K562 (cell line): ENCODE results near the gene GNS. TPM values are rescaled to one million over a fixed set of nuclear protein-coding genes. Genes with fewer than 3 reads are reported as not detected.

Source experiments
- ATAC-seq: fragments of 200-7000 bp; cut with Tn5 transposase; 3 replicates; pipeline ENCODE4 v1.9.1; 2020; ENCODE audit warnings: moderate library complexity
- BruUV-seq: library from RNA; stranded (reverse); fragments of 400-500 nt; replicated peaks from 2 replicates; lab custom pipeline; 2021; lab: Mats Ljungman, UMichigan
- CTCF ChIA-PET: fragments of 300-600 bp; formaldehyde crosslinking; extraction: SDS; loops from one replicate; lab custom pipeline; 2021; ENCODE audit warnings: low intra/inter-chr PET ratio; lab: Yijun Ruan, JAX
- POLR2A ChIA-PET: fragments of 300-600, 350-650 bp; sonication (Branson Sonifier 250); formaldehyde crosslinking; extraction: SDS; loops from one replicate; lab custom pipeline; 2021; ENCODE audit warnings: antibody characterized with exemption, inconsistent platforms; lab: Yijun Ruan, JAX
- DNase-seq, 4 experiments: peaks; one replicate each; pipeline versions ENCODE4 v3.0.0 to v3.0.0-alpha.2; 2011 to 2018; ENCODE audit warnings: low spot score in 3 of 4, mixed read lengths in 3 of 4; ENCODE audit errors: extremely low read depth in 1 of 4
- FAIRE-seq: peaks from 2 replicates; lab custom pipeline; 2011; peaks lifted over from hg19 to GRCh38; lab: Jason Lieb, UNC
- H2AFZ ChIP-seq: 2 replicates; pipeline ENCODE4 v1.6.0; 2011; ENCODE audit warnings: low read depth, low read length, control low read depth, inconsistent platforms
- H3K27ac ChIP-seq: fragments of 200-600 bp; 3 replicates; pipeline ENCODE4 v1.8.0; 2011; ENCODE audit warnings: low read depth, mild to moderate bottlenecking, control low read depth, inconsistent platforms, low read length, moderate library complexity, mixed read lengths; ENCODE audit errors: extremely low read depth
- H3K27me3 ChIP-seq, 2 experiments: fragments of 300-600 bp in 1 of 2; 2 replicates in 1 of 2; 3 replicates in 1 of 2; pipeline versions ENCODE4 v1.6.0 to v1.8.0; 2011; ENCODE audit warnings: inconsistent platforms in 2 of 2, low read length in 2 of 2, mild to moderate bottlenecking in 1 of 2, mixed read lengths in 1 of 2, moderate library complexity in 1 of 2; ENCODE audit not compliant: control insufficient read depth in 2 of 2, insufficient read depth in 2 of 2
- H3K36me3 ChIP-seq: fragments of 300-600 bp; 3 replicates; pipeline ENCODE4 v1.8.0; 2011; ENCODE audit warnings: mild to moderate bottlenecking, low read length, inconsistent platforms; ENCODE audit not compliant: control insufficient read depth, insufficient read depth
- H3K4me1 ChIP-seq, 2 experiments: fragments of 200-600 bp in 1 of 2; replicated peaks in 1 of 2; 2 replicates in 1 of 2; 3 replicates in 1 of 2; pipeline versions ENCODE4 v1.5.1 to v1.8.0; 2011; ENCODE audit warnings: inconsistent platforms in 2 of 2, low read length in 2 of 2, mild to moderate bottlenecking in 1 of 2, mixed read lengths in 1 of 2, moderate library complexity in 1 of 2; ENCODE audit not compliant: control insufficient read depth in 2 of 2, insufficient read depth in 2 of 2
- H3K4me2 ChIP-seq: 2 replicates; pipeline ENCODE4 v1.6.1; 2011; ENCODE audit warnings: low read length, control low read depth, inconsistent platforms, mixed read lengths; ENCODE audit not compliant: insufficient read depth
- H3K4me3 ChIP-seq: fragments of 200-600 bp; sonication (generic), shearing (Covaris generic); 2 replicates; pipeline ENCODE4 v1.5.1; 2016; ENCODE audit warnings: control low read depth, inconsistent platforms
- H3K79me2 ChIP-seq: fragments of 200-600 bp; 3 replicates; pipeline ENCODE4 v1.8.0; 2011; ENCODE audit warnings: low read length, inconsistent platforms; ENCODE audit not compliant: control insufficient read depth, insufficient read depth
- H3K9ac ChIP-seq, 2 experiments: 2 replicates each; pipeline versions ENCODE4 v1.6.0 to v1.6.1; 2011; ENCODE audit warnings: low read depth in 2 of 2, low read length in 2 of 2, control low read depth in 1 of 2, inconsistent platforms in 1 of 2, mild to moderate bottlenecking in 1 of 2, mixed read lengths in 1 of 2; ENCODE audit not compliant: insufficient read depth in 1 of 2
- H3K9me1 ChIP-seq: one replicate; pipeline ENCODE4 v1.6.0; 2011; ENCODE audit warnings: inconsistent platforms, mild to moderate bottlenecking, low read length, moderate library complexity; ENCODE audit not compliant: control insufficient read depth, insufficient read depth
- H3K9me3 ChIP-seq: replicated peaks from 2 replicates; pipeline ENCODE4 v1.5.1; 2011; ENCODE audit warnings: low read depth, low read length, inconsistent platforms; ENCODE audit not compliant: control insufficient read depth, insufficient read depth
- H4K20me1 ChIP-seq: replicated peaks from 2 replicates; pipeline ENCODE4 v1.6.1; 2011; ENCODE audit warnings: low read length, inconsistent platforms, mixed read lengths; ENCODE audit not compliant: control insufficient read depth, insufficient read depth
- FOXP1 ChIP-seq: sonication (generic); formaldehyde crosslinking; IDR thresholded peaks from 2 replicates; pipeline ENCODE4 v1.8.0; 2022; ENCODE audit warnings: mild to moderate bottlenecking, missing genetic modification reagents
- MNT ChIP-seq, 2 experiments: fragments of 450-650 bp; conservative IDR thresholded peaks; 2 replicates each; pipeline ENCODE4 v1.6.1; 2017; ENCODE audit warnings: mild to moderate bottlenecking in 2 of 2, moderate library complexity in 2 of 2
- MTA1 ChIP-seq: fragments of 450-650 bp; IDR thresholded peaks from 2 replicates; pipeline ENCODE4 v1.6.1; 2017; ENCODE audit warnings: borderline replicate concordance
- NR2C2 ChIP-seq, 2 experiments: fragments of 200-800 bp in 1 of 2; sonication (Bioruptor generic) in 1 of 2; sonication (generic) in 1 of 2; formaldehyde crosslinking in 1 of 2; IDR thresholded peaks; 2 replicates each; pipeline versions ENCODE4 v1.6.1 to v1.8.0; 2016 to 2022; ENCODE audit warnings: mild to moderate bottlenecking in 1 of 2, missing compliant biosample characterization in 1 of 2, missing genetic modification characterization in 1 of 2, missing genetic modification reagents in 1 of 2
- PBX2 ChIP-seq, 2 experiments: IDR thresholded peaks in 1 of 2; conservative IDR thresholded peaks in 1 of 2; 2 replicates each; pipeline ENCODE4 v1.6.1; 2016; ENCODE audit warnings: low read depth in 2 of 2, mild to moderate bottlenecking in 1 of 2, missing compliant biosample characterization in 1 of 2, missing genetic modification characterization in 1 of 2, moderate library complexity in 1 of 2
- PYGO2 ChIP-seq: fragments of 450-650 bp; IDR thresholded peaks from 2 replicates; pipeline ENCODE4 v1.6.1; 2016; ENCODE audit warnings: mild to moderate bottlenecking, missing genetic modification characterization, moderate library complexity, missing compliant biosample characterization
- RAD51 ChIP-seq: fragments of 450-650 bp; IDR thresholded peaks from 2 replicates; pipeline ENCODE4 v1.7.1; 2016; ENCODE audit warnings: low read depth, mild to moderate bottlenecking, borderline replicate concordance
- TARDBP ChIP-seq: fragments of 450-650 bp; IDR thresholded peaks from 2 replicates; pipeline ENCODE4 v1.6.1; 2016
- TBL1XR1 ChIP-seq, 2 experiments: IDR thresholded peaks; 2 replicates each; pipeline ENCODE4 v1.6.1; 2012; ENCODE audit warnings: improper control_type of control experiment in 2 of 2, low read length in 2 of 2, mild to moderate bottlenecking in 1 of 2
- ZBTB9 ChIP-seq: fragments of 450-650 bp; formaldehyde crosslinking; IDR thresholded peaks from 2 replicates; pipeline ENCODE4 v1.4.0; 2020; ENCODE audit warnings: mild to moderate bottlenecking, moderate library complexity
- WGBS: fragments of 100-300 bp; shearing (Covaris generic); methylation state at CpG from one replicate; pipeline ENCODE4 v1.1.6; 2016; ENCODE audit warnings: low coverage, mixed read lengths; ENCODE audit not compliant: insufficient coverage; ENCODE audit errors: missing lambda C conversion rate; 5-methylcytosine and 5-hydroxymethylcytosine counted together
- in situ Hi-C: fragments of 300-500 bp; cut with MboI; formaldehyde crosslinking; loops from 4 replicates; pipeline ENCODE4 v1.15.0; 2018; ENCODE audit warnings: inconsistent platforms, mixed read lengths
- intact Hi-C: fragments of 100-400 bp; cut with micrococcal nuclease; formaldehyde crosslinking; loops from 2 replicates; pipeline ENCODE4 v1.14.2; 2022
- polyA plus RNA-seq, 8 experiments: library from polyadenylated mRNA; depleted of rRNA in 4 of 8; stranded (reverse) in 5 of 8; unstranded in 3 of 8; fragments of >200 nt; fragmentation: Nextera tagmentation in 2 of 8; fragmentation: Illumina TruSeq in 1 of 8; extraction: Ambion mirVana in 2 of 8; extraction: Trizol in 1 of 8; gene quantifications; 2 replicates each; pipeline versions ENCODE4 v1.2.1 to v1.2.3, GENCODE V29; 2011 to 2014; ENCODE audit warnings: inconsistent platforms in 1 of 8, missing spikeins in 1 of 8
- total RNA-seq, 7 experiments: library from RNA; depleted of rRNA in 6 of 7; stranded (reverse); fragments of >200 nt in 6 of 7; fragmentation: Illumina TruSeq in 2 of 7; extraction: Trizol in 2 of 7; gene quantifications; 2 replicates each; pipeline versions ENCODE4 v1.2.1 to v1.2.3, GENCODE V29; 2011 to 2021; ENCODE audit warnings: low replicate concordance in 1 of 7
- TF ChIP-seq, protein P1 (sequence below): fragments of 250-450 bp; sonication (Bioruptor Pico); IDR thresholded peaks from 2 replicates; pipeline ENCODE4 v1.5.0; 2020; ENCODE audit warnings: mild to moderate bottlenecking, borderline replicate concordance
- TF ChIP-seq, protein P2 (sequence below), 3 experiments: IDR thresholded peaks in 2 of 3; conservative IDR thresholded peaks in 1 of 3; 2 replicates each; pipeline ENCODE4 v1.5.1; 2011 to 2012; ENCODE audit warnings: low read length in 3 of 3, mild to moderate bottlenecking in 3 of 3, control low read depth in 2 of 3, improper control_type of control experiment in 1 of 3, inconsistent platforms in 1 of 3, low read depth in 1 of 3, mixed read lengths in 1 of 3, moderate library complexity in 1 of 3; ENCODE audit not compliant: insufficient read depth in 2 of 3

Gene GNS
- total and polyA plus RNA-seq, 9 of the 15 experiments (the other 6 are each of a cell fraction or from before 2014, with no cell fraction given): 4.6 to 30.3 (median 18.9) TPM

DNA sequence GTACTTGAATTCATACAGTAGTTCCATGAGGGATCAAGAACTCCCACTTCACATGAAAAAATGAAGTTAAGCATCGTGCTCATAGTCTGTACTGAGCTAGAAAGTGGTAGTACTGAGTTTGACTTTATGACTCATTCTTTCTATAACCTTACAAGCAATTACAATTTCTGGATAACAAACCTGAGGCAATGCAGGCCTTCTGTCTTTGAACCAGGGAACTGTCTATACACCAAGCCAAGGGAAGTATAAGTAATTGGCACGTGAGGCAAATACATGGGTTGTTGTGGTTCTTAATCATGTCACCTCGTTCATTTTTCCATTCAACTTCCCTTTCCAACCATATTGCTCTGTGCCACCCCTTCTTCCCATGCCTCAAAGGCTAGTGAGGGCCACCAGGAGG lies 16.8 kb downstream of the GNS start:
- Histone ChIP-seq H3K79me2 (no peaks in the 10 kb centered on the region), H3K4me2 (no peak overlapping the region), H2AFZ (no peak overlapping the region), H4K20me1 (no peaks in the 10 kb centered on the region), H3K4me3 (no peak overlapping the region), H3K4me1 (no peaks in the 10 kb centered on the region), H3K9me3 (no peaks in the 10 kb centered on the region), H3K9me1 (no peaks in the 10 kb centered on the region), H3K9ac (no peak overlapping the region), H3K36me3 (peaks cover 75% of the 10 kb centered on the region), H3K27ac (no peak overlapping the region), H3K27me3 (no peaks in the 10 kb centered on the region)
- in situ Hi-C loops (no loop called here), intact Hi-C loops (no loop called here)
- FAIRE-seq: no peak
- POLR2A ChIA-PET: no interaction called here
- BruUV-seq: no TSS peak
- DNase-seq: no peak
- ATAC-seq: no peak
- 87% methylated on average over 3 of the region's 3 CpGs for WGBS
- CTCF ChIA-PET: no interaction called here
- TF ChIP-seq FOXP1 (CRISPR knock-in tag) (no peak), PYGO2 (tag) (no peak), MTA1 (no peak), NR2C2 (CRISPR knock-in tag; IDR thresholded peaks at IDR 0.05) (no peak), NR2C2 (tag; IDR thresholded peaks at IDR 0.05) (no peak), ZBTB9 (CRISPR knock-in tag) (no peak), RAD51 (no peak), TARDBP (no peak), MNT (conservative IDR thresholded peaks at IDR 0.05) (no peak), PBX2 (CRISPR knock-in tag; IDR thresholded peaks at IDR 0.05; ENCODE audit: low read depth) (no peak), PBX2 (tag; conservative IDR thresholded peaks at IDR 0.05; ENCODE audit: low read depth) (no peak), TBL1XR1 (IDR thresholded peaks at IDR 0.05; ENCODE audit: low read length in 2 of 2) (no peak)
- TF ChIP-seq, protein P1, sequence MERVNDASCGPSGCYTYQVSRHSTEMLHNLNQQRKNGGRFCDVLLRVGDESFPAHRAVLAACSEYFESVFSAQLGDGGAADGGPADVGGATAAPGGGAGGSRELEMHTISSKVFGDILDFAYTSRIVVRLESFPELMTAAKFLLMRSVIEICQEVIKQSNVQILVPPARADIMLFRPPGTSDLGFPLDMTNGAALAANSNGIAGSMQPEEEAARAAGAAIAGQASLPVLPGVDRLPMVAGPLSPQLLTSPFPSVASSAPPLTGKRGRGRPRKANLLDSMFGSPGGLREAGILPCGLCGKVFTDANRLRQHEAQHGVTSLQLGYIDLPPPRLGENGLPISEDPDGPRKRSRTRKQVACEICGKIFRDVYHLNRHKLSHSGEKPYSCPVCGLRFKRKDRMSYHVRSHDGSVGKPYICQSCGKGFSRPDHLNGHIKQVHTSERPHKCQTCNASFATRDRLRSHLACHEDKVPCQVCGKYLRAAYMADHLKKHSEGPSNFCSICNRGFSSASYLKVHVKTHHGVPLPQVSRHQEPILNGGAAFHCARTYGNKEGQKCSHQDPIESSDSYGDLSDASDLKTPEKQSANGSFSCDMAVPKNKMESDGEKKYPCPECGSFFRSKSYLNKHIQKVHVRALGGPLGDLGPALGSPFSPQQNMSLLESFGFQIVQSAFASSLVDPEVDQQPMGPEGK (CRISPR knock-in tag): no peak
- TF ChIP-seq, protein P2, sequence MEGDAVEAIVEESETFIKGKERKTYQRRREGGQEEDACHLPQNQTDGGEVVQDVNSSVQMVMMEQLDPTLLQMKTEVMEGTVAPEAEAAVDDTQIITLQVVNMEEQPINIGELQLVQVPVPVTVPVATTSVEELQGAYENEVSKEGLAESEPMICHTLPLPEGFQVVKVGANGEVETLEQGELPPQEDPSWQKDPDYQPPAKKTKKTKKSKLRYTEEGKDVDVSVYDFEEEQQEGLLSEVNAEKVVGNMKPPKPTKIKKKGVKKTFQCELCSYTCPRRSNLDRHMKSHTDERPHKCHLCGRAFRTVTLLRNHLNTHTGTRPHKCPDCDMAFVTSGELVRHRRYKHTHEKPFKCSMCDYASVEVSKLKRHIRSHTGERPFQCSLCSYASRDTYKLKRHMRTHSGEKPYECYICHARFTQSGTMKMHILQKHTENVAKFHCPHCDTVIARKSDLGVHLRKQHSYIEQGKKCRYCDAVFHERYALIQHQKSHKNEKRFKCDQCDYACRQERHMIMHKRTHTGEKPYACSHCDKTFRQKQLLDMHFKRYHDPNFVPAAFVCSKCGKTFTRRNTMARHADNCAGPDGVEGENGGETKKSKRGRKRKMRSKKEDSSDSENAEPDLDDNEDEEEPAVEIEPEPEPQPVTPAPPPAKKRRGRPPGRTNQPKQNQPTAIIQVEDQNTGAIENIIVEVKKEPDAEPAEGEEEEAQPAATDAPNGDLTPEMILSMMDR (IDR thresholded peaks at IDR 0.05 in 2 of 3, conservative IDR thresholded peaks at IDR 0.05 in 1 of 3; ENCODE audit: insufficient read depth in 2 of 3, low read depth in 1 of 3, low read length in 3 of 3): no peak
